Motor neuron (in vitro differentiated cells): ENCODE measurements around the gene GLS2. TPM values are rescaled to one million over a fixed set of nuclear protein-coding genes. Genes with fewer than 3 reads are reported as not detected.
A peak's percentile ranks its signal among the peaks of the same experiment; 100 is the strongest.
"Not testable (repeated sequence)": the region's sequence is repeated elsewhere in the genome, so short reads cannot be mapped to it uniquely, and the experiment has no call there.

Source experiments
- ATAC-seq, 8 experiments: fragments of 200-7000 bp; cut with Tn5 transposase; replicated peaks in 6 of 8; 2 replicates each; pipeline ENCODE4 v1.8.0; 2021; ENCODE audit warnings: mild to moderate bottlenecking in 8 of 8, moderate library complexity in 8 of 8
- H3K27ac ChIP-seq, 2 donors: fragments of 250-450 bp; sonication (Bioruptor Pico); 2 replicates each; pipeline ENCODE4 v1.9.0; 2021; ENCODE audit warnings: antibody characterized with exemption in 2 of 2, mild to moderate bottlenecking in 2 of 2, moderate library complexity in 1 of 2
- H3K4me1 ChIP-seq, 2 donors: fragments of 250-450 bp; sonication (Bioruptor Pico); replicated peaks in 1 of 2; 2 replicates each; pipeline ENCODE4 v1.6.1; 2021; ENCODE audit warnings: antibody characterized with exemption in 2 of 2, mild to moderate bottlenecking in 2 of 2, moderate library complexity in 1 of 2
- H3K4me3 ChIP-seq, 5 donors: fragments of 250-450 bp; sonication (Bioruptor Pico); 2 replicates each; pipeline ENCODE4 v1.9.0; 2021; ENCODE audit warnings: antibody characterized with exemption in 5 of 5, mild to moderate bottlenecking in 5 of 5, moderate library complexity in 4 of 5
- WGBS, 10 experiments: fragments of 450-650 bp; shearing (Covaris generic); methylation state at CpG; one replicate each; pipeline ENCODE4 v1.0.0; 2022; 5-methylcytosine and 5-hydroxymethylcytosine counted together
- in situ Hi-C, 9 experiments: fragments of 400-800 bp; cut with MboI; loops; one replicate each; pipeline ENCODE4 v1.15.0; 2021; ENCODE audit warnings: low sequenced_read_pairs in 9 of 9, low pct_unique_long_range_greater_than_20kb in 2 of 9; ENCODE audit not compliant: unreplicated experiment in 9 of 9
- total RNA-seq, 8 experiments: library from RNA; unstranded; fragments of 300-600 nt; gene quantifications; 2 replicates each; pipeline versions ENCODE4 v1.2.3 to v1.2.4, GENCODE V29; 2022

The GLS2 gene
- total RNA-seq, 8 experiments from 2014 or later: 0.46 to 4.3 (median 2.8) TPM

DNA sequence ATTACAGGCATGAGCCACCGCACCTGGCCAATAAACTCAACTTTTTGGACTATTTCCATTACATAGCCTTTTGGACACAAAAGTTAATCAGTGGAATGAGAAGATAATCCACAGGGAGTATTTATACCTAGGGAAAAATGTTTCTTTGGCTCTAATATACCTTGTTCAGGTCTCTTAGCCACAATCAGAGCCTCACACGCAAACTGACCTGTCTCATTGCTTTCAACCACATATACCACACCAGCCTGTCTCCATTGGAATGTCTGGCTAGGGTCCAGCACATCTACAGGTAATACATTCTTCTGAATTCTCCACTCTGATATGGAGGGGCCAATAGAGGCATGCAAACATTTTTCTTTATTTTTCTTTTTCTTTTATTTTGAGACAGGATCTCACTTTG, 29.9 kb upstream of the GLS2 start:
- H3K4me3 ChIP-seq: no peak overlapping the region
- peaks cover 3 to 4% of the 10 kb centered on the region in 2 donors for H3K4me1 ChIP-seq
- WGBS, 10 experiments: 60 to 100% (median 92%) methylated on average over 1 to 2 of the region's 2 CpGs; no CpG with 5 or more reads in 5 of the 10 experiments
- in situ Hi-C loops: loop anchor here in 3 of 9 experiments (10.0 to 25.0 kb wide), 3 partner anchors 57 to 519 kb away; a partner anchor contains a TSS
- ATAC-seq: no peak
- H3K27ac ChIP-seq: no peak overlapping the region

DNA sequence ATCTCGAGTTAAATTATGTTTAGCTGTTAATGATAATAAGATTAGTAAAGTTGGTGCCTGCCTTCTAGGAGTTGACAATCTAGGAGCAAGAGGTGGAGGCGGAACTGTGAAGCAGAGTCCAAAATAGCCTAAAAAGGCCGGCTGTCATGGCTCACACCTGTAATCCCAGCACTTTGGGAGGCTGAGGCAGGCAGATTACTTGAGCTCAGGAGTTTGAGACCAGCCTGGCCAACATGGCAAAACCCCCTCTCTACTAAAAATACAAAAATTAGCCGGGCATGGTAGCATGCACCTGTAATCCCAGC, 26.0 kb upstream of the GLS2 start:
- in situ Hi-C loops: loop anchor here in 3 of 9 experiments (10.0 to 25.0 kb wide), 3 partner anchors 61 to 523 kb away; a partner anchor contains a TSS
- H3K4me3 ChIP-seq, ATAC-seq, H3K4me1 ChIP-seq, H3K27ac ChIP-seq: not testable (repeated sequence)
- WGBS, 10 experiments: 34 to 100% (median 64%) methylated on average over 1 to 4 of the region's 4 CpGs; no CpG with 5 or more reads in 4 of the 10 experiments

DNA sequence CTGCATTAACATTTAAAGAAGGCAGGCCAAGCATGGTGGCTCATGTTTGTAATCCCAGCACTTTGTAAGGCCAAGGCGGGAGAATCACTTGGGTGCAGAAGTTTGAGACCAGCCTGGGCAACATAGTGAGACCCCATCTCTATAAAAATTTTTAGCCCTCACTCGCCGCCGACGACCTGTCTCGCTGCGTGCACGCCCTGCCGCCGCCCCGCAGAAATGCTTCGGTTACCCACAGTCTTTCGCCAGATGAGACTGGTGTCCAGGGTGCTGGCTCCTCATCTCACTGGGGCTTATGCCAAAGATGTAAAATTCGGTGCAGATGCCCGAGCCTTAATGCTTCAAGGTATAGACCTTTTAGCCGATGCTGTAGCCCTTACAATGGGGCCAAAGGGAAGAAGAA, 22.8 kb upstream of the GLS2 start:
- no peak for ATAC-seq
- Histone ChIP-seq H3K27ac (no peak overlapping the region), H3K4me3 (no peak overlapping the region), H3K4me1 (no peaks in the 10 kb centered on the region)
- WGBS, 10 experiments: 77 to 100% (median 86%) methylated on average over 2 to 7 of the region's 16 CpGs; no CpG with 5 or more reads in 3 of the 10 experiments
- in situ Hi-C loops: loop anchor here in 3 of 9 experiments (10.0 to 25.0 kb wide), 3 partner anchors 64 to 527 kb away; a partner anchor contains a TSS

DNA sequence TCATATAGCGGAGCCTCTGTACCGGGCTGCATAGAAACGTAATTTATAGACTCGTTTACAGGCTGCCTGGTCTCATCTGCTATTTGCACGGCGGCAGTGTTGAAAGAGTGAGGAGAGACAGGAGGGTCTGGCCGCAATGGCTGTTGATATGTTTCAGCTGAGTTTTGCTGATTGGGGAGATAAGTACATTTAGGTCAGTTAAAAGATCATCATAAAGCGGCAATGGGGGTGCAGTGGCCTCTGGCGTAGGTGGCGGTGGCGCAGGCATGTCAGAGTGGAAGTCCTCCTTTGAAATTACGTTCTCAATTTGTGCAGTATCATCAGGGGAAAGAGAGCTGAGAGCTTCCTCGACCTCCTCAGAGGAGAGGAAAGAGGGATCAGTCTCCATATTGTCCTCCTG, 11.9 kb upstream of the GLS2 start:
- H3K27ac ChIP-seq, ATAC-seq, H3K4me3 ChIP-seq: not testable (repeated sequence)
- 68 to 100% (median 87%) methylated on average over 2 to 8 of the region's 13 CpGs; no CpG with 5 or more reads in 3 of the 10 experiments for WGBS, 10 experiments
- in situ Hi-C loops: loop anchor here in 2 of 9 experiments (25.0 kb wide), 2 partner anchors 487 to 537 kb away; a partner anchor contains a TSS
- H3K4me1 ChIP-seq: peaks cover 0 to 12% of the 10 kb centered on the region in 2 donors

DNA sequence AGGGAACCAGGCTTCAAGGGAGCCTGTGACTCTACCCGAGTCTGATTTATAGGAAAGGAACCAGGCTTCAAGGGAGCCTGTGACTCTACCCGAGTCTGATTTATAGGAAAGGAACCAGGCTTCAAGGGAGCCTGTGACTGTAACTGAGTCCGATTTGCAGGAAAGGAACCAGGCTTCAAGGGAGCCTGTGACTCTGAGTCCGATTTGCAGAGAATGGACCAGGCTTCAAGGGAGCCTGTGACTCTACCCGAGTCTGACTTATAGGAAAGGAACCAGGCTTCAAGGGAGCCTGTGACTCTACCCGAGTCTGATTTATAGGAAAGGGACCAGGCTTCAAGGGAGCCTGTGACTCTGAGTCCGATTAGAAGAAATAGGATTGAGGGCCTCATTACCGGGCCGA, 11.5 kb upstream of the GLS2 start:
- H3K27ac ChIP-seq, in situ Hi-C loops, ATAC-seq, H3K4me3 ChIP-seq: not testable (repeated sequence)
- 34 to 86% (median 80%) methylated on average over 2 to 5 of the region's 9 CpGs; no CpG with 5 or more reads in 4 of the 10 experiments for WGBS, 10 experiments
- peaks cover 0 to 12% of the 10 kb centered on the region in 2 donors for H3K4me1 ChIP-seq

DNA sequence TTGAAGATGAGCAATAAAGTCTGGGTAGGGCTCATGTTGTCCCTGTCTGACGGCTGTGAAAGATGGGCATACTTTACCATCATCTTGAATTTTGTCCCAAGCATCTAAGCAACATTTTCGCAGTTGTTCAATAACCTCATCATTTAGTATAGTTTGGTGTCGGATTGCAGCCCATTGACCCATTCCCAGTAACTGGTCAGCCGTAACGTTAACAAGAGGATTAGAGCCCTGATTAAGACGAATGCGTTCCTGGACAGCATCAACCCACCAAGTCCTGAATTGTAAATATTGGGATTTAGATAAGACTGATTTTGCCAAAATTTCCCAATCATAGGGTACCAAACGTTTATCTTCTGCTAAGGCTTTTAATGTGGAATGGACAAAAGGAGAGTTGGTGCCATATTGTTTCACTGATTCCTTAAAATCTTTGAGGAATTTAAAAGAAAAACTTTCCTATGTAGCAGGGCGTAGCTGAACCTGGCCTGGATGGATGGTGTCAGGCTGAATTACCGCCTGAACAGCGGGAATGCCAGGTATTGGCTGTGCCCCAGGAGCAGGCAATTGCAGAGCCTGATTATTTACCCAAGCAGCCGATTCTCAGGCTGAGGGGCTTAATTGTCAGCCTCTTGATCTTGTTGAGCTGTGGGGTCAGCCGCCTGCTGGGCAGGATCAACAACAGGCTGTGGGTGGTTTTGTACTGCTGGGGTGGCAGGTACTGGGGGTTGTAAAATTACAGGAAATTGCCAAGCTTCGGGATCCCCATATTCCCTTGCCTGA, 10.4 kb upstream of the GLS2 start:
- H3K27ac ChIP-seq, H3K4me3 ChIP-seq: not testable (repeated sequence)

DNA sequence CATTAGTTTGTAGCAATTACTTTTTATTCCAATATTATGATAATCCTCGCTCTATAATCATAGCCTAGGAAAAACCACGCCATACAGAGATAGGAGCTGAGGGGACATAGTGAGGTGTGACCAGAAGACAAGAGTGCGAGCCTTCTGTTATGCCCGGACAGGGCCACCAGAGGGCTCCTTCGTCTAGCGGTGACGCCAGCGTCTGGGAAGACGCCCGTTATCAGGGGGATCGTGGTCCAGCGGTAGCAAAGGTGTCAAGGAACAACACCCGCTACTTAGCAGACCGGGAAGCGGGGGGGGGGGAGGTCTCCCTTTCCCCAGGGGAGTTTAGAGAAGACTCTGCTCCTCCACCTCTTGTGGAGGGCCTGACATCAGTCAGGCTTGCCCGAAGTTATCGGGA, 8.7 kb upstream of the GLS2 start:
- WGBS, 10 experiments: no CpG with 5 or more reads among the region's 17 CpGs
- ATAC-seq, H3K4me3 ChIP-seq, H3K27ac ChIP-seq, in situ Hi-C loops: not testable (repeated sequence)
- H3K4me1 ChIP-seq: peaks cover 0 to 12% of the 10 kb centered on the region in 2 donors

More for the DNA sequence above, 10.4 kb upstream of the GLS2 start:
- 33 to 83% (median 63%) methylated on average over 1 to 4 of the region's 14 CpGs; no CpG with 5 or more reads in 4 of the 10 experiments for WGBS, 10 experiments
- peaks cover 0 to 12% of the 10 kb centered on the region in 2 donors for H3K4me1 ChIP-seq
- in situ Hi-C loops, ATAC-seq: not testable (repeated sequence)

DNA sequence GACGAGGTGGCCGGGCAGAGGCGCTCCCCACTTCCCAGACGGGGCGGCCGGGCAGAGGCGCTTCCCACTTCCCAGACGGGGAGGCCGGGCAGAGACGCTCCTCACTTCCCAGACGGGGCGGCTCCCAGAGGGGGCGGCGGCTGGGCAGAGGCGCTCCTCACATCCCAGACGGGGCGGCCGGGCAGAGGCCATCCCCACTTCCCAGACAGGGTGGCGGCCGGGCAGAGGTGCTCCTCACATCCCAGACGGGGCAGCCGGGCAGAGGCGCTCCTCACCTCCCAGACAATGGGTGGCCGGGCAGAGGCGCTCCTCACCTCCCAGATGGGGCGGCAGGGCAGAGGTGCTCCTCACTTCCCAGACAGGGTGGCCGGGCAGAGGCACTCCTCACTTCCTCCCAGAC, 6.5 kb upstream of the GLS2 start:
- in situ Hi-C loops, ATAC-seq, H3K4me3 ChIP-seq, H3K27ac ChIP-seq, H3K4me1 ChIP-seq: not testable (repeated sequence)
- 100% methylated on average over 1 of the region's 27 CpGs; no CpG with 5 or more reads in 9 of the 10 experiments for WGBS, 10 experiments

DNA sequence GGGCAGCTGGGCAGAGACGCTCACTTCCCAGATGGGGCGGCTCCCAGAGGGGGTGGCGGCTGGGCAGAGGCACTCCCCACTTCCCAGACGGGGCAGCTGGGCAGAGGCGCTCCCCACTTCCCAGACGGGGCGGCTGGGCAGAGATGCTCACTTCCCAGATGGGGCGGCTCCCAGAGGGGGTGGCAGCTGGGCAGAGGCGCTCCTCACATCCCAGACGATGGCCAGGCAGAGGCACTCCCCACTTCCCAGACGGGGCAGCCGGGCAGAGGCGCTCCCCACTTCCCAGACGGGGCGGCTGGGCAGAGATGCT, 6.1 kb upstream of the GLS2 start:
- ATAC-seq, H3K27ac ChIP-seq, H3K4me1 ChIP-seq, H3K4me3 ChIP-seq, in situ Hi-C loops: not testable (repeated sequence)
- 80% methylated on average over 1 of the region's 15 CpGs; no CpG with 5 or more reads in 9 of the 10 experiments for WGBS, 10 experiments

DNA sequence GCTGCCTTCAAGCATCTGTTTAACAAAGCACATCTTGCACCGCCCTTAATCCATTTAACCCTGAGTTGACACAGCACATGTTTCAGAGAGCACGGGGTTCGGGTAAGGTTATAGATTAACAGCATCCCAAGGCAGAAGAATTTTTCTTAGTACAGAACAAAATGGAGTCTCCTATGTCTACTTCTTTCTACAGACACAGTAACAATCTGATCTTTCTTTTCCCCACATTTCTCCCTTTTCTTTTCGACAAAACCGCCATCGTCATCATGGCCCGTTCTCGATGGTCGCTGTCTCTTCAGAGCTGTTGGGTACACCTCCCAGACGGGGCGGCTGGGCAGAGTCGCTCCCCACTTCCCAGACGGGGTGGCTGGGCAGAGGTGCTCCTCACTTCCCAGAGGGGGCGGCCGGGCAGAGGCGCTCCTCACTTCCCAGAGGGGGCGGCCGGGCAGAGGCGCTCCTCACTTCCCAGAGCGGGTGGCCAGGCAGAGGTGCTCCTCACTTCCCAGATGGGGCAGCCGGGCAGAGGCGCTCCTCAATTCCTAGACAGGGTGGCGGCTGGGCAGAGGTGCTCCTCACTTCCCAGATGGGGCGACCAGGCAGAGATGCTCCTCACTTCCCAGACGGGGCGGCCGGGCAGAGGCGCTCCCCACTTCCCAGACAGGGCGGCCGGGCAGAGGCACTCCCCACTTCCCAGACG, 5.6 kb upstream of the GLS2 start:
- in situ Hi-C loops, ATAC-seq, H3K4me3 ChIP-seq, H3K4me1 ChIP-seq, H3K27ac ChIP-seq: not testable (repeated sequence)
- 0 to 95% (median 76%) methylated on average over 1 to 4 of the region's 31 CpGs; no CpG with 5 or more reads in 6 of the 10 experiments for WGBS, 10 experiments

DNA sequence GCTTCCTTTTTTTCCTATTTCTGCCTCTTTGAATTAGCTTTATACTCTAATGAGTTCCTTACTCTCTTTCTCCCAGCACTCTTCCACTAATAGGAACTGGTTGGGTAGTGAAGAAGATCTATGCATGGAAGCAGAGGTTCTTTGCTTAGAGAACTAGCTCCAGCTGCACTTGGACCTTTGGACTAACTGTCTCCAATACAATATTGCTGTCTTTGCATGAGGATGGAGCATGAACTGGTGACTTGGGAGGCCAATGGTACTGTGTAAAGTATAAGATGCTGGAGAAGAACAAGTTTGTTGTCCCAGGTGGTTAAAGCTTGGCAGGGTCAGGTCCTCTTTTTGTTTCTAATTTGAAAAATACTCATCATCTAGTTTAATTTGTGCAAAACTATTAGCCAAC, 2.4 kb upstream of the GLS2 start:
- in situ Hi-C loops: no loop called here
- no peak overlapping the region for H3K4me3 ChIP-seq
- peaks cover 0 to 4% of the 10 kb centered on the region in 2 donors for H3K4me1 ChIP-seq
- H3K27ac ChIP-seq: no peak overlapping the region
- ATAC-seq: no peak

DNA sequence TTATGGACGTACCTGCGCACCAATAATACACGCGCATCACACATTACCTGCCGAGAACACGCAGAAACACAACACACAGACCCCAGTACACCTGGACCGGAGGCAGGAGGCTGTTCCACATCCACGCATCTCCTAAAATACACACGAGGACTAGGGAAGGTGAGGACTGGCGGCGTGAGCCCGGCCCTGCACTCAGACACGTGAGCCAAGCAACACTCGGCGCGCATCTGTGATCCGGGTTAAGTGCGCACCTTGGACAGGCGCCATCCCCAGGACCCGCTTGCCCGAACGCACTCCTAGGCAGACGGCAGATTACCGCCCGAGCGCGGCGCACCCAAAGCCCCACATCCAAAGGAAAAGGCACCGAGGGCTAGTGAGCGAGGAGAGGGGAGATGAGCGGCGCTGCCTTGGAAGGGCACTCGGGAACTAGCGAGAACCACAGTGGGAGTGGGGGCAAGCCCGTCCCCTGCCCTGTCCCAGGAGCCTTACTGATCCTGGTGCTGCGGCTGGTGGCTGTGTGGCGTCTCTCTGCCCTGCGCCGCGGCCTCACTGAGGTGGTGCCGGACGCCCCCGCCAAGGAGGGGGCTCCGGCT, 417 bp downstream of the GLS2 start:
- H3K27ac ChIP-seq: peak overlapping the region; percentile 23 to 32
- peak overlapping the region; percentile 45 to 65 (median 51) for H3K4me3 ChIP-seq
- peaks cover 0 to 4% of the 10 kb centered on the region in 2 donors for H3K4me1 ChIP-seq
- in situ Hi-C loops: no loop called here
- ATAC-seq: peak in 7 of 8 experiments; percentile 15 to 44 (median 34)
- WGBS, 10 experiments: 0 to 100% (median 33%) methylated on average over 1 to 3 of the region's 44 CpGs; no CpG with 5 or more reads in 5 of the 10 experiments

DNA sequence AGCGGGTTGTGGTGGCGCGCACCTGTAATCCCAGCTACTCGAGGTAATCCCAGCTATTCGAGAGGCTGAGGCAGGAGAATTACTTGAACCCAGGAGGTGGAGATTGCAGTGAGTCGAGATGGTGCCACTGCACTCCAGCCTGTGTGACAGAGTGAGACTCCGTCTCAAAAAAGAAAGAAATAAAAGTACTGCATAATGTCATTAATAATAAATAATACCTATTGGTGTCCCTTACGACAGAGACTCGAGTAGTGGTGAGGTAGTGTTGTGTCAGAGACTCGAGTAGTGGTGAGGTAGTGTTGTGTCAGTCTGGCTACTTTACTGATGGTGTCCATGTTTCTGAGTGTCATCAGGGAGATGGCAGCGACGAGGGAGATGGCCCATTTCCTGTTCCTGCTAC, 1.3 kb downstream of the GLS2 start:
- Histone ChIP-seq H3K4me3 (peak overlapping the region in 2 of 5 donors; percentile 45 to 61), H3K4me1 (peaks cover 0 to 4% of the 10 kb centered on the region in 2 donors), H3K27ac (no peak overlapping the region)
- 60 to 100% (median 85%) methylated on average over 1 to 8 of the region's 12 CpGs; no CpG with 5 or more reads in 4 of the 10 experiments for WGBS, 10 experiments
- ATAC-seq: peak in 1 of 8 experiments; percentile 2
- in situ Hi-C loops: no loop called here
